Lower lobe of right lung (tissue), 2 donors: ENCODE results near the gene RIPK4. TPM values are rescaled to one million over a fixed set of nuclear protein-coding genes. Genes with fewer than 3 reads are reported as not detected.
A peak's percentile ranks its signal among the peaks of the same experiment; 100 is the strongest.

Source experiments
- ATAC-seq, 2 donors: fragments of 200-7000 bp; cut with Tn5 transposase; one replicate each; pipeline ENCODE4 v1.9.1; 2020 to 2022; ENCODE audit warnings: mild to moderate bottlenecking in 2 of 2, moderate library complexity in 2 of 2
- DNase-seq: peaks from one replicate; pipeline ENCODE4 v3.0.0-alpha.2; 2020
- H3K27ac ChIP-seq: fragments of 200-600 bp; one replicate; pipeline ENCODE4 v1.8.0; 2022
- H3K27me3 ChIP-seq: fragments of 200-600 bp; one replicate; pipeline ENCODE4 v1.8.0; 2022; ENCODE audit warnings: low read depth
- H3K36me3 ChIP-seq: fragments of 200-600 bp; one replicate; pipeline ENCODE4 v1.8.0; 2022; ENCODE audit warnings: mild to moderate bottlenecking
- H3K4me1 ChIP-seq: fragments of 200-600 bp; one replicate; pipeline ENCODE4 v1.8.0; 2022
- H3K4me3 ChIP-seq: fragments of 200-600 bp; one replicate; pipeline ENCODE4 v1.8.0; 2022; ENCODE audit warnings: mild to moderate bottlenecking
- H3K9me3 ChIP-seq: fragments of 200-600 bp; one replicate; pipeline ENCODE4 v1.8.0; 2022
- intact Hi-C: fragments of 100-400 bp; cut with DNase I; formaldehyde crosslinking; loops from one replicate; pipeline ENCODE4 v1.11.0; 2022
- total RNA-seq: library from RNA; stranded (reverse); fragmentation: NEBNext Ultra II Directional; extraction: Animal tissue kit (Norgen Biotek cat#: 25700); gene quantifications from one replicate; pipeline ENCODE4 v1.2.1, GENCODE V29; 2021
- TF ChIP-seq, protein P1 (sequence below): fragments of 200-600 bp; IDR thresholded peaks from one replicate; pipeline ENCODE4 v1.8.0; 2022; ENCODE audit warnings: antibody characterized with exemption, mild to moderate bottlenecking
- donor health status: DM: no; HTN: yes; CAD: no; lungs with severe emphysema.

The RIPK4 gene
- total RNA-seq, 1 donor from 2014 or later: 8.7 TPM

- no peak overlapping the region for H3K27ac ChIP-seq
- intact Hi-C loops: no loop called here
- peaks cover 34% of the 10 kb centered on the region for H3K27me3 ChIP-seq
Observed at GRCh38 chr21:41709166-41709565, 57.7 kb downstream of the RIPK4 start.

DNA sequence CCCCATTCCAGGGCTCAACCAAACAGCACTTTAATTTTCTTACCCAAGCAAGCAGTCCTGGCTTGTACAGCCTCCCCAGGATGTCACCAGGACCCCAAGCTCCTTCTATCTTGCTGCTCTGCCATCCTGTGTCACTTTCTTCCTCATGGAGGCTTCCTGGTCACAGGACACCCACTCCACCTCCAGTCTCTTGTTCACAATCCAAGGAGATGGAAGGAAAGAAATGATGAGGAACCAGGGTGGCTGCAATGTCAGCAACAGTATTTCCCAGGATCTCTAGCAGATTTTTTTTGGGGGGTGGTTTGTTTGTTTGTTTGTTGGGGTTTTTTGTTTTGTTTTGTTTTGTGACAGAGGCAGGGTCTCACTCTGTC lies 58.9 kb downstream of the RIPK4 start:
- no peaks in the 10 kb centered on the region for H3K36me3 ChIP-seq
- no peak overlapping the region for H3K4me3 ChIP-seq
- H3K9me3 ChIP-seq: no peaks in the 10 kb centered on the region
- no peak overlapping the region for H3K27ac ChIP-seq
- no peaks in the 10 kb centered on the region for H3K4me1 ChIP-seq
- ATAC-seq: no peak
- intact Hi-C loops: no loop called here
- H3K27me3 ChIP-seq: peaks cover 21% of the 10 kb centered on the region
- TF ChIP-seq, protein P1, sequence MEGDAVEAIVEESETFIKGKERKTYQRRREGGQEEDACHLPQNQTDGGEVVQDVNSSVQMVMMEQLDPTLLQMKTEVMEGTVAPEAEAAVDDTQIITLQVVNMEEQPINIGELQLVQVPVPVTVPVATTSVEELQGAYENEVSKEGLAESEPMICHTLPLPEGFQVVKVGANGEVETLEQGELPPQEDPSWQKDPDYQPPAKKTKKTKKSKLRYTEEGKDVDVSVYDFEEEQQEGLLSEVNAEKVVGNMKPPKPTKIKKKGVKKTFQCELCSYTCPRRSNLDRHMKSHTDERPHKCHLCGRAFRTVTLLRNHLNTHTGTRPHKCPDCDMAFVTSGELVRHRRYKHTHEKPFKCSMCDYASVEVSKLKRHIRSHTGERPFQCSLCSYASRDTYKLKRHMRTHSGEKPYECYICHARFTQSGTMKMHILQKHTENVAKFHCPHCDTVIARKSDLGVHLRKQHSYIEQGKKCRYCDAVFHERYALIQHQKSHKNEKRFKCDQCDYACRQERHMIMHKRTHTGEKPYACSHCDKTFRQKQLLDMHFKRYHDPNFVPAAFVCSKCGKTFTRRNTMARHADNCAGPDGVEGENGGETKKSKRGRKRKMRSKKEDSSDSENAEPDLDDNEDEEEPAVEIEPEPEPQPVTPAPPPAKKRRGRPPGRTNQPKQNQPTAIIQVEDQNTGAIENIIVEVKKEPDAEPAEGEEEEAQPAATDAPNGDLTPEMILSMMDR: no peak
- no peak for DNase-seq

More at GRCh38 chr21:41709166-41709565, 57.7 kb downstream of the RIPK4 start:
- TF ChIP-seq, protein P1: no peak
- no peak for DNase-seq
- H3K4me3 ChIP-seq: no peak overlapping the region
- no peak for ATAC-seq
- no peaks in the 10 kb centered on the region for H3K36me3 ChIP-seq
- H3K9me3 ChIP-seq: no peaks in the 10 kb centered on the region
- H3K4me1 ChIP-seq: no peaks in the 10 kb centered on the region

GRCh38 chr21:41707231-41707959 lies 59.5 kb downstream of the RIPK4 start:
- no peaks in the 10 kb centered on the region for H3K9me3 ChIP-seq
- no peak overlapping the region for H3K27ac ChIP-seq
- TF ChIP-seq, protein P1: no peak
- peaks cover 16% of the 10 kb centered on the region for H3K27me3 ChIP-seq
- ATAC-seq: peak; percentile 40 to 72
- H3K4me1 ChIP-seq: no peaks in the 10 kb centered on the region
- no peak for DNase-seq
- H3K4me3 ChIP-seq: no peak overlapping the region
- intact Hi-C loops: no loop called here
- H3K36me3 ChIP-seq: no peaks in the 10 kb centered on the region

DNA sequence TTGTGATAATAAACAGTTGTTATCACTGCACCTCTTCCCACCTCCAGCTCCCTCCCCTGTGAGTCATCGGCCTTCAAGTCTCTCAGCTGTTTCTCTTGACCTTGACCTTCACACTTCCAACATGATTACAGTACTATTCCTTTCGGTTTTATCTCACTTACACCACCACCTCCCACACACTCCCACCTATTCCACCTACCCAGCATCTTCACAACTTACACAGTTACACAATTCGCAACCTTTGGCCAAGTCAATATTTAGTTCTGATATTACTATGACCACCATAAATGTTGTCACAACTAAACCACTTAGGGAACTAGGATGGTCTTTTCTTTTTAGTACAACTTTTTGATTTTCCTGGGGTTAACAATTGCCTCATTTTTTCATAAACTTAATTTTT lies 60.2 kb downstream of the RIPK4 start:
- ATAC-seq (peak; percentile 57 to 81), DNase-seq (no peak)
- TF ChIP-seq, protein P1: no peak
- Histone ChIP-seq H3K27me3 (peaks cover 9% of the 10 kb centered on the region), H3K27ac (no peak overlapping the region), H3K4me1 (no peaks in the 10 kb centered on the region), H3K4me3 (no peak overlapping the region), H3K36me3 (no peaks in the 10 kb centered on the region), H3K9me3 (no peaks in the 10 kb centered on the region)
- intact Hi-C loops: no loop called here

- ATAC-seq (peak in 1 of 2 donors; percentile 3), DNase-seq (no peak)
- intact Hi-C loops: no loop called here
- Histone ChIP-seq H3K9me3 (no peaks in the 10 kb centered on the region), H3K27me3 (peaks cover 7% of the 10 kb centered on the region), H3K4me3 (no peak overlapping the region), H3K27ac (no peak overlapping the region), H3K36me3 (no peaks in the 10 kb centered on the region), H3K4me1 (no peaks in the 10 kb centered on the region)
- TF ChIP-seq, protein P1: no peak
Observed at GRCh38 chr21:41706263-41706639, 60.6 kb downstream of the RIPK4 start.
